ENCODE results near the gene LCN12. TPM values are rescaled to one million over a fixed set of nuclear protein-coding genes. Genes with fewer than 3 reads are reported as not detected.

The LCN12 gene
- polyA plus RNA-seq, 1 donor from 2014 or later: 2.9 TPM

DNA sequence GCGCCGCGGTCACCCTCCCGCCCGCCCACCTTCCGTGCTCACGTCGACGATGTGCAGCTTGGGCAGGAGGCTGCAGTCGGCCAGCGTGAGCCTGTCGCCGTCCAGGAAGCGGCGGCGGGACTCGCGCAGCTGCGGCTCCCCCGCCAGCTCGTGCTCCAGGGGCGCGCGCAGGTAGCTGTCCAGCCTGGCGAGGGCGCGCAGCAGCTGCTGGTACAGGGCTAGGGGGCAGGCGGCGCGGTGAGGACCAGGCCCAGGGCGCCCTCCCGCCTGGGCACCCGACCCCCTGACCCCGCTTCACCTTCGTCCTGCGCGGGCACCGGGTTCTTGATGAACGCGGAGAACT lies 42.8 kb downstream of the LCN12 start:
- H3K79me2 ChIP-seq (replicated peaks; ENCODE audit: insufficient read depth, low read length): no peaks in the 10 kb centered on the region
- H3K4me2 ChIP-seq (ENCODE audit: low read length): no peak overlapping the region
- no peak for TF ChIP-seq TAF1 (IDR thresholded peaks at IDR 0.05; ENCODE audit: low read depth)
- TF ChIP-seq, protein P1, sequence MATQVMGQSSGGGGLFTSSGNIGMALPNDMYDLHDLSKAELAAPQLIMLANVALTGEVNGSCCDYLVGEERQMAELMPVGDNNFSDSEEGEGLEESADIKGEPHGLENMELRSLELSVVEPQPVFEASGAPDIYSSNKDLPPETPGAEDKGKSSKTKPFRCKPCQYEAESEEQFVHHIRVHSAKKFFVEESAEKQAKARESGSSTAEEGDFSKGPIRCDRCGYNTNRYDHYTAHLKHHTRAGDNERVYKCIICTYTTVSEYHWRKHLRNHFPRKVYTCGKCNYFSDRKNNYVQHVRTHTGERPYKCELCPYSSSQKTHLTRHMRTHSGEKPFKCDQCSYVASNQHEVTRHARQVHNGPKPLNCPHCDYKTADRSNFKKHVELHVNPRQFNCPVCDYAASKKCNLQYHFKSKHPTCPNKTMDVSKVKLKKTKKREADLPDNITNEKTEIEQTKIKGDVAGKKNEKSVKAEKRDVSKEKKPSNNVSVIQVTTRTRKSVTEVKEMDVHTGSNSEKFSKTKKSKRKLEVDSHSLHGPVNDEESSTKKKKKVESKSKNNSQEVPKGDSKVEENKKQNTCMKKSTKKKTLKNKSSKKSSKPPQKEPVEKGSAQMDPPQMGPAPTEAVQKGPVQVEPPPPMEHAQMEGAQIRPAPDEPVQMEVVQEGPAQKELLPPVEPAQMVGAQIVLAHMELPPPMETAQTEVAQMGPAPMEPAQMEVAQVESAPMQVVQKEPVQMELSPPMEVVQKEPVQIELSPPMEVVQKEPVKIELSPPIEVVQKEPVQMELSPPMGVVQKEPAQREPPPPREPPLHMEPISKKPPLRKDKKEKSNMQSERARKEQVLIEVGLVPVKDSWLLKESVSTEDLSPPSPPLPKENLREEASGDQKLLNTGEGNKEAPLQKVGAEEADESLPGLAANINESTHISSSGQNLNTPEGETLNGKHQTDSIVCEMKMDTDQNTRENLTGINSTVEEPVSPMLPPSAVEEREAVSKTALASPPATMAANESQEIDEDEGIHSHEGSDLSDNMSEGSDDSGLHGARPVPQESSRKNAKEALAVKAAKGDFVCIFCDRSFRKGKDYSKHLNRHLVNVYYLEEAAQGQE (IDR thresholded peaks at IDR 0.05; ENCODE audit: borderline replicate concordance): no peak
- TF ChIP-seq, protein P2, sequence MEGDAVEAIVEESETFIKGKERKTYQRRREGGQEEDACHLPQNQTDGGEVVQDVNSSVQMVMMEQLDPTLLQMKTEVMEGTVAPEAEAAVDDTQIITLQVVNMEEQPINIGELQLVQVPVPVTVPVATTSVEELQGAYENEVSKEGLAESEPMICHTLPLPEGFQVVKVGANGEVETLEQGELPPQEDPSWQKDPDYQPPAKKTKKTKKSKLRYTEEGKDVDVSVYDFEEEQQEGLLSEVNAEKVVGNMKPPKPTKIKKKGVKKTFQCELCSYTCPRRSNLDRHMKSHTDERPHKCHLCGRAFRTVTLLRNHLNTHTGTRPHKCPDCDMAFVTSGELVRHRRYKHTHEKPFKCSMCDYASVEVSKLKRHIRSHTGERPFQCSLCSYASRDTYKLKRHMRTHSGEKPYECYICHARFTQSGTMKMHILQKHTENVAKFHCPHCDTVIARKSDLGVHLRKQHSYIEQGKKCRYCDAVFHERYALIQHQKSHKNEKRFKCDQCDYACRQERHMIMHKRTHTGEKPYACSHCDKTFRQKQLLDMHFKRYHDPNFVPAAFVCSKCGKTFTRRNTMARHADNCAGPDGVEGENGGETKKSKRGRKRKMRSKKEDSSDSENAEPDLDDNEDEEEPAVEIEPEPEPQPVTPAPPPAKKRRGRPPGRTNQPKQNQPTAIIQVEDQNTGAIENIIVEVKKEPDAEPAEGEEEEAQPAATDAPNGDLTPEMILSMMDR (IDR thresholded peaks at IDR 0.05; ENCODE audit: poor library complexity, severe bottlenecking): no peak
- TF ChIP-seq RAD21 (conservative IDR thresholded peaks at IDR 0.05): no peak
- TF ChIP-seq POLR2AphosphoS5 (IDR thresholded peaks at IDR 0.05): no peak
- no peak for TF ChIP-seq EZH2 (IDR thresholded peaks at IDR 0.05; ENCODE audit: borderline replicate concordance, insufficient read depth, low read length, poor library complexity, severe bottlenecking)
- TF ChIP-seq SMC3 (conservative IDR thresholded peaks at IDR 0.05; ENCODE audit: poor library complexity): no peak
- no peak for TF ChIP-seq EP300 (conservative IDR thresholded peaks at IDR 0.05; ENCODE audit: poor library complexity, severe bottlenecking)
- no peak for TF ChIP-seq MXI1 (conservative IDR thresholded peaks at IDR 0.05; ENCODE audit: poor library complexity, severe bottlenecking)
- no peak overlapping the region for H3K27ac ChIP-seq (ENCODE audit: low read length)
- H3K36me3 ChIP-seq (ENCODE audit: insufficient read depth, low read length): no peaks in the 10 kb centered on the region
- no peaks in the 10 kb centered on the region for H3F3A ChIP-seq (ENCODE audit: insufficient read depth, low read length, poor library complexity, severe bottlenecking)
- no peak overlapping the region for H3K9ac ChIP-seq (ENCODE audit: low read length)
- no peak overlapping the region for H3K4me3 ChIP-seq (ENCODE audit: low read length)
- H2AFZ ChIP-seq (ENCODE audit: low read depth, low read length): no peak overlapping the region
- H3K9me3 ChIP-seq (ENCODE audit: low read length): no peaks in the 10 kb centered on the region
- no peaks in the 10 kb centered on the region for H3K27me3 ChIP-seq (ENCODE audit: insufficient read depth, low read depth, low read length)
- H3K9me2 ChIP-seq (ENCODE audit: insufficient read depth, low read length): no peaks in the 10 kb centered on the region
- no peaks in the 10 kb centered on the region for H4K20me1 ChIP-seq (ENCODE audit: insufficient read depth)

- H4K20me1 ChIP-seq (ENCODE audit: insufficient read depth): no peaks in the 10 kb centered on the region
- no peaks in the 10 kb centered on the region for H3K36me3 ChIP-seq (ENCODE audit: insufficient read depth, low read length)
- no peaks in the 10 kb centered on the region for H3K9me2 ChIP-seq (ENCODE audit: insufficient read depth, low read length)
- no peak overlapping the region for H3K9ac ChIP-seq (ENCODE audit: low read length)
- no peaks in the 10 kb centered on the region for H3F3A ChIP-seq (ENCODE audit: insufficient read depth, low read length, poor library complexity, severe bottlenecking)
- no peak overlapping the region for H3K4me3 ChIP-seq (ENCODE audit: low read length)
- H3K79me2 ChIP-seq (replicated peaks; ENCODE audit: insufficient read depth, low read length): no peaks in the 10 kb centered on the region
- TF ChIP-seq, protein P2 (IDR thresholded peaks at IDR 0.05; ENCODE audit: poor library complexity, severe bottlenecking): no peak
- no peak for TF ChIP-seq TAF1 (IDR thresholded peaks at IDR 0.05; ENCODE audit: low read depth)
- TF ChIP-seq EP300 (conservative IDR thresholded peaks at IDR 0.05; ENCODE audit: poor library complexity, severe bottlenecking): no peak
- TF ChIP-seq, protein P1 (IDR thresholded peaks at IDR 0.05; ENCODE audit: borderline replicate concordance): no peak
- no peak for TF ChIP-seq MXI1 (conservative IDR thresholded peaks at IDR 0.05; ENCODE audit: poor library complexity, severe bottlenecking)
- TF ChIP-seq SMC3 (conservative IDR thresholded peaks at IDR 0.05; ENCODE audit: poor library complexity): no peak
- TF ChIP-seq EZH2 (IDR thresholded peaks at IDR 0.05; ENCODE audit: borderline replicate concordance, insufficient read depth, low read length, poor library complexity, severe bottlenecking): no peak
- TF ChIP-seq RAD21 (conservative IDR thresholded peaks at IDR 0.05): no peak
- TF ChIP-seq POLR2AphosphoS5 (IDR thresholded peaks at IDR 0.05): no peak
- no peaks in the 10 kb centered on the region for H3K9me3 ChIP-seq (ENCODE audit: low read length)
- no peaks in the 10 kb centered on the region for H3K27me3 ChIP-seq (ENCODE audit: insufficient read depth, low read depth, low read length)
- no peak overlapping the region for H3K4me2 ChIP-seq (ENCODE audit: low read length)
- H3K27ac ChIP-seq (ENCODE audit: low read length): no peak overlapping the region
- no peak overlapping the region for H2AFZ ChIP-seq (ENCODE audit: low read depth, low read length)
Measured at GRCh38 chr9:136995362-136995761, 43.3 kb downstream of the LCN12 start.

Measured in neural cell (in vitro differentiated cells).